SU-DHL-6 (cell line): ENCODE results near the gene ARHGDIB.

Experiments used
- H2AFZ ChIP-seq: fragments of 200-600 bp; sonication (generic); 2 replicates; pipeline ENCODE4 v1.6.1; 2014; ENCODE audit warnings: low read depth, mild to moderate bottlenecking, moderate library complexity, mixed read lengths, antibody characterized with exemption, low read length; ENCODE audit not compliant: severe bottlenecking
- H3F3A ChIP-seq: fragments of 200-600 bp; shearing (Covaris generic); 2 replicates; pipeline ENCODE4 v1.6.0; 2016; ENCODE audit warnings: antibody characterized with exemption, mild to moderate bottlenecking; ENCODE audit not compliant: insufficient read depth
- H3K27ac ChIP-seq: fragments of 200-600 bp; sonication (generic); 2 replicates; pipeline ENCODE4 v1.5.1; 2016; ENCODE audit warnings: low read depth, mild to moderate bottlenecking, low read length, moderate library complexity, mixed read lengths
- H3K27me3 ChIP-seq: fragments of 200-600 bp; sonication (generic), shearing (Covaris generic); 2 replicates; pipeline ENCODE4 v1.6.0; 2014; ENCODE audit warnings: mild to moderate bottlenecking, low read length
- H3K36me3 ChIP-seq: fragments of 200-600 bp; sonication (generic); 2 replicates; pipeline ENCODE4 v1.6.1; 2014; ENCODE audit warnings: mild to moderate bottlenecking, low read length, mixed read lengths
- H3K4me2 ChIP-seq: fragments of 300-600, 200-600 bp; shearing (Covaris generic), sonication (generic); 2 replicates; pipeline ENCODE4 v1.6.0; 2014; ENCODE audit warnings: low read length, low read depth, mild to moderate bottlenecking; ENCODE audit not compliant: poor library complexity, severe bottlenecking
- H3K4me3 ChIP-seq: fragments of 200-600 bp; sonication (generic); 2 replicates; pipeline ENCODE4 v1.5.1; 2014; ENCODE audit warnings: antibody characterized with exemption, low read length, mild to moderate bottlenecking, mixed read lengths; ENCODE audit not compliant: insufficient read depth, poor library complexity, severe bottlenecking
- H3K79me2 ChIP-seq: fragments of 200-600 bp; sonication (generic); 2 replicates; pipeline ENCODE4 v1.6.1; 2014; ENCODE audit warnings: mild to moderate bottlenecking, low read length, moderate library complexity; ENCODE audit not compliant: insufficient read depth
- H3K9ac ChIP-seq: fragments of 200-600 bp; sonication (generic); 2 replicates; pipeline ENCODE4 v1.7.0; 2014; ENCODE audit warnings: mild to moderate bottlenecking, low read length
- H3K9me2 ChIP-seq: fragments of 200-600 bp; sonication (generic); replicated peaks from 2 replicates; pipeline ENCODE4 v1.6.1; 2014; ENCODE audit warnings: low read length; ENCODE audit not compliant: insufficient read depth
- H3K9me3 ChIP-seq: fragments of 200-600 bp; sonication (generic); 2 replicates; pipeline ENCODE4 v1.6.1; 2014; ENCODE audit warnings: low read length, mixed read lengths; ENCODE audit not compliant: insufficient read depth
- H4K20me1 ChIP-seq: fragments of 200-600 bp; sonication (generic); 2 replicates; pipeline ENCODE4 v1.6.1; 2014; ENCODE audit warnings: low read depth, mild to moderate bottlenecking, antibody characterized with exemption, low read length, moderate library complexity, mixed read lengths
- EZH2phosphoT487 ChIP-seq: fragments of 200-600 bp; sonication (generic), shearing (Covaris generic); conservative IDR thresholded peaks from 2 replicates; pipeline ENCODE4 v1.6.1; 2018; ENCODE audit warnings: mild to moderate bottlenecking, antibody characterized with exemption, low read length, moderate library complexity, mixed read lengths
- TF ChIP-seq, protein P1 (sequence below): fragments of 200-600 bp; sonication (generic); IDR thresholded peaks from one replicate; pipeline ENCODE4 v1.5.1; 2017; ENCODE audit warnings: antibody characterized with exemption, mild to moderate bottlenecking, low read length, moderate library complexity; ENCODE audit not compliant: insufficient read depth, poor library complexity, severe bottlenecking

Gene ARHGDIB

DNA sequence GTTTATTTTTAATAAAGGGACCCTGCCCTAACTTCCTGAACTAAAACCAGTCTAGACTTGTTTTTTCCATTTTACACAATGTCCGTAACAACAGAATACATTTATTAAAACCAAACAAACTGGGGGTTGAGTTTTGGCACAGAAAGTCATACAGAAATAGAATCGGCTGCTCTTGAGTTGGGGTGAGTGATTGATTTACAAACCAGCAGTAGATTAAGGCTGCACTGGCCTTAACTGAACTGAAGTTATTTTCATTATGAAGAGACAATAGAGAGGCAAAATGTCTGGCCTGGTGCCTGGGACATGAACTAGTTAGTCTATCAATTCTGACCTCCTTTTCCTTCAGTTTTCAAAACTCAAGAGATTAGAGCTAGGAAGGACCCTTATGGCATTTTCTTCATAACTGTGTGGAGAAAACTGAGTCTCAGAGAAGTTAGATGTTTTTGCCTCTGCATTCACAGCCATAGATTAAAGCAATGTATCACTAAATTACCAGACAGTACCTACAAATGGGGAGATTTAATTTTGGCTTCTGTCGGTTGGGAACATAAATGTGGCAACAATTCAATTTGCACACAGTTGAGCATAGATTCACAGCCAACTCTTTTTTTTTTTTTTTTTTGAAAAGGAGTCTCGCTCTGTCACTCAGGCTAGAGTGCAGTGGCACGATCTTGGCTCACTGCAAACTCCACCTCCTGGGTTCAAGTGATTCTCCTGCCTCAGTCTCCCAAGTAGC is 56.0 kb downstream of the ARHGDIB start:
- H3F3A ChIP-seq = no peaks in the 10 kb centered on the region
- no peak overlapping the region for H3K4me3 ChIP-seq
- H2AFZ ChIP-seq = no peak overlapping the region
- TF ChIP-seq, protein P1, sequence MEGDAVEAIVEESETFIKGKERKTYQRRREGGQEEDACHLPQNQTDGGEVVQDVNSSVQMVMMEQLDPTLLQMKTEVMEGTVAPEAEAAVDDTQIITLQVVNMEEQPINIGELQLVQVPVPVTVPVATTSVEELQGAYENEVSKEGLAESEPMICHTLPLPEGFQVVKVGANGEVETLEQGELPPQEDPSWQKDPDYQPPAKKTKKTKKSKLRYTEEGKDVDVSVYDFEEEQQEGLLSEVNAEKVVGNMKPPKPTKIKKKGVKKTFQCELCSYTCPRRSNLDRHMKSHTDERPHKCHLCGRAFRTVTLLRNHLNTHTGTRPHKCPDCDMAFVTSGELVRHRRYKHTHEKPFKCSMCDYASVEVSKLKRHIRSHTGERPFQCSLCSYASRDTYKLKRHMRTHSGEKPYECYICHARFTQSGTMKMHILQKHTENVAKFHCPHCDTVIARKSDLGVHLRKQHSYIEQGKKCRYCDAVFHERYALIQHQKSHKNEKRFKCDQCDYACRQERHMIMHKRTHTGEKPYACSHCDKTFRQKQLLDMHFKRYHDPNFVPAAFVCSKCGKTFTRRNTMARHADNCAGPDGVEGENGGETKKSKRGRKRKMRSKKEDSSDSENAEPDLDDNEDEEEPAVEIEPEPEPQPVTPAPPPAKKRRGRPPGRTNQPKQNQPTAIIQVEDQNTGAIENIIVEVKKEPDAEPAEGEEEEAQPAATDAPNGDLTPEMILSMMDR = no peak
- no peak for TF ChIP-seq EZH2phosphoT487
- no peak overlapping the region for H3K9ac ChIP-seq
- H3K4me2 ChIP-seq = no peak overlapping the region
- no peaks in the 10 kb centered on the region for H3K9me2 ChIP-seq
- no peaks in the 10 kb centered on the region for H3K27me3 ChIP-seq
- H3K79me2 ChIP-seq = no peaks in the 10 kb centered on the region
- no peaks in the 10 kb centered on the region for H4K20me1 ChIP-seq
- H3K27ac ChIP-seq = no peak overlapping the region
- no peaks in the 10 kb centered on the region for H3K36me3 ChIP-seq
- H3K9me3 ChIP-seq = no peaks in the 10 kb centered on the region

DNA sequence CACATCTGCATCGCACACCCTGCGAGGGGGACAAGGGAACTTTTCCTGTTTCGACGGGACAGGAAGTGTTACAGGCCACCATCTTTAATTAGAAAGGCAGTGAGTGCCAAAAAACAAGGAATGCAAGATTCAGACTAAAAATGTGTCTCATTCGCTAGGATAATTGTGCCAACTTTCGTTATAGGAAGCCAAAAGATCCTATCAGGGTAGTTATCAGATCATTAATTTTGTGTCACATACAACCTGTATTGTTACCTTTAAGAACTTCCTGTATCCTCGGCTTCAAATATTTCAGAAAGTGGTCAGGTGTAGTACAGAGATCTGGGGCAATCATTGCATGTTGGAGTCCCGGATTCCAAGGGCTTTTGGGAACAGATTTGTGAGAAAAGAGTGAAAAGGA is 56.5 kb downstream of the ARHGDIB start:
- Histone ChIP-seq H3K9ac (no peak overlapping the region), H4K20me1 (no peaks in the 10 kb centered on the region), H3K9me2 (no peaks in the 10 kb centered on the region), H3K4me3 (no peak overlapping the region), H3K79me2 (no peaks in the 10 kb centered on the region), H3K27ac (no peak overlapping the region), H3F3A (no peaks in the 10 kb centered on the region), H3K27me3 (no peaks in the 10 kb centered on the region), H3K4me2 (no peak overlapping the region), H3K9me3 (no peaks in the 10 kb centered on the region), H3K36me3 (no peaks in the 10 kb centered on the region), H2AFZ (no peak overlapping the region)
- no peak for TF ChIP-seq EZH2phosphoT487
- TF ChIP-seq, protein P1 = no peak

DNA sequence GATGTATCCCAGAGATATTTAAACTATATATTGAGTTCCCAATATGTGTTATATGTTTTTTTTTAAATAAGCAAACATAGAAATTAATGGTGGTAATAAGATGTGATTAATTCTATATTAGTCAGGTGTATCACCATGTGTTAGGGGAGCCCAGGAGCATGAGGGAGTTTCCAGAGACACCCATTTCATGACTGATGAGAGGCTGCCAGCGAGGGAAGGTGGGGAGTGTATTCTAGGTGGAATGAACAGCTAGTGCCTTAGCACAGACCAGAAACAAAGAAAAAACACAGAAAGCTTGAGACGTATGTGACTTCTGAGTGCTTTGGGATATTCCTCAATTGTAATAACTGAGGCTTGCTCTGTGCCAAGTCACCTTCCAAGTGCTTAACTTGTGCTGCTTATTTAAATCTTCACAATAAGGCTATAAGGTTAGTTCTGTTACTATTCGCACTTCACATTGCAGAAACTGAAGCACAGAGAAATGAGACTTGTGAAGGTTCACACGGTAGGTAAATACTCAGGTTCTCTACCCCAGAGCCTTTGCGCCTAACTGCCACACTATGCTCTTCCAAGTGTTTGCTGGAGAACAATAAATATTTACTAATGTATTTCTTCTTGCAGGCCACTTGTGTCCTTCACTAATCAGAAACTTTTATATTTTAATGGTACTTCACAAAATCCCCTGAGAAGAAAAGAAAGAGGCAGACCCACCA is 57.9 kb downstream of the ARHGDIB start:
- H3K4me3 ChIP-seq = no peak overlapping the region
- no peak overlapping the region for H3K9ac ChIP-seq
- H3K27ac ChIP-seq = no peak overlapping the region
- H3K9me3 ChIP-seq = no peaks in the 10 kb centered on the region
- no peak for TF ChIP-seq EZH2phosphoT487
- TF ChIP-seq, protein P1 = no peak
- no peaks in the 10 kb centered on the region for H3K27me3 ChIP-seq
- H3K9me2 ChIP-seq = no peaks in the 10 kb centered on the region
- no peaks in the 10 kb centered on the region for H3K79me2 ChIP-seq
- no peak overlapping the region for H3K4me2 ChIP-seq
- no peak overlapping the region for H2AFZ ChIP-seq
- no peaks in the 10 kb centered on the region for H4K20me1 ChIP-seq
- no peaks in the 10 kb centered on the region for H3F3A ChIP-seq
- no peaks in the 10 kb centered on the region for H3K36me3 ChIP-seq
